Epithelial cell of esophagus (primary cell): Measurements from ENCODE around the gene ARHGAP22.

Experiments
- DNase-seq: peaks from one replicate; pipeline ENCODE4 v3.0.0; 2010; ENCODE audit warnings: low read depth
- H3K4me3 ChIP-seq: 2 replicates; pipeline ENCODE4 v1.5.1; 2011; ENCODE audit warnings: mild to moderate bottlenecking, low read length, control low read depth
- CTCF ChIP-seq: IDR thresholded peaks from 2 replicates; pipeline ENCODE4 v1.5.1; 2011; ENCODE audit warnings: low read depth, mild to moderate bottlenecking, low read length, control low read depth, inconsistent platforms; ENCODE audit not compliant: insufficient read depth; ENCODE audit errors: missing control alignments

Gene ARHGAP22

DNA sequence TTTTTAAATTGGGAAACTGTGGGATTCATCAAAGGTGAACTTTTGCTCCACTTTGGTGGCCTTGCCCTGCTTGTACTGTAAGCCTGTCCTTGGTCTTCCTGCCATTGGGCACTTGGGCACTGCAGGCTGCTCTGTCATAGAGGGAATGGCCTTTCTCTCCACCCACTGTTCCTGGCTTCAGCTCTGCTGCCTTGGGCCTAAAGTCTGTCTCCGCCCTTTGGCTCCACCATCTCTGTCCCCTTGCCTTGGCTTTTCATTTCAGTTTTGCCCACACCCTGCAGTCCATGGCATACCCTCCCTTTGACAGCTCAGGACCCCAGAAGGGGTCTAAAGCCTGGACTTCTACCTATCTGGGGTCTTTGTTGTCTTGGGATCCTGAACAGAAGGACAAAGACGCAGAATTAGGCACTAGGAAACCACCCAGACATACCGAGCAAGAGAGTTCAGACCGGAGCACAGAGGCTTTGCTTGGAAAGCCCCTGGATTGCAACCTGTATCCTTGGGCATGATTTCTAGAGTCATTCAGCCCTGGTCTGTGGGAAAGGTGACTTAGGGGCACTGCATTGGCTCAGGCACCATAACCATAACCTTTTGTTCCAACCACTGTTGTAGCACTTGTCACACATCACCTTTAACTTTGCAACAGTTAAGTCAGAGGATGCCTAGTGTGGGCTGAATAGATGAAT lies 5.2 kb upstream of the ARHGAP22 start:
- no peak for DNase-seq
- H3K4me3 ChIP-seq = no peak overlapping the region
- no peak for TF ChIP-seq CTCF

DNA sequence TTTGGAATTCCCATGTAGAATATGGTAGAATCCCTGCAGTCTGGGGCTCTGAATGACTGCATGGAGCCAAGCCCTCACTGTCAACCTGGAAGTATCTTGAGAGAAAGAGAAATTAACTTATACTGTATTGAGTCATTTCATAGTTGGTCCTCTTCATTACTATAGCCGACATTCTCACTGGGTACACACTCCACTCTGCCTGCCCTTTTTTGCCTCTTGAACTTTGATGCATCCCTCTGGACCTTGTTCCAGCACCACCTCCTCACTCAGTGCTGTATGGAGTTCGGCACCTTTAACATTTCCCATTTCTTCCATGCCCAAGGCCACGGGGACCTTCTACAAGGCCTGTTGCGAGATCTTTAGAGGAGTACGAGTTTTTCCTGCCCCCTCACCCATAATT lies 4.6 kb upstream of the ARHGAP22 start:
- no peak for TF ChIP-seq CTCF
- DNase-seq = no peak
- H3K4me3 ChIP-seq = no peak overlapping the region

- TF ChIP-seq CTCF = no peak
- no peak overlapping the region for H3K4me3 ChIP-seq
- DNase-seq = no peak
These were observed 4.1 kb upstream of the ARHGAP22 start for GRCh38 chr10:48608976-48609375.

DNA sequence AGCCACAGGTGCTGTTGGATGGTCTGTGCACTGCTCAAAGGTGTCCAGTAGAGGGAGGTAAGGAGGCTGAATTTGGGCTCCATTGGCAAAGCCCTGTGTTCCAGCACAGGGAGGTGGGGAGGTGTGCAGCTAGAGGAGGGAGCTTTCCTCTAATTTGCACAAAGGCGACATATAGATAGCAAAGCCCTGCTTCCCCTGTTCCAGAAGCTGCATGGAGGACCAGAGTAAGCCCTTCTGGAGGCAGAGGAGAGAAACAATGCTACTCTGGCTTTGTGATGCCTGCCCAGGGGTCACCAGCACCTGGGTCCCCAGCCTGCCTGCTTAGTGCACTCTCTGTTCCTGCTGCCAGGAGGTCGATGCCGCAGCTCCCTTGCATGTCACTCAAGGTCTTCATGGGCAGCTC lies 3.4 kb upstream of the ARHGAP22 start:
- DNase-seq = peak; percentile 68
- TF ChIP-seq CTCF = peak; percentile 83
- no peak overlapping the region for H3K4me3 ChIP-seq

DNA sequence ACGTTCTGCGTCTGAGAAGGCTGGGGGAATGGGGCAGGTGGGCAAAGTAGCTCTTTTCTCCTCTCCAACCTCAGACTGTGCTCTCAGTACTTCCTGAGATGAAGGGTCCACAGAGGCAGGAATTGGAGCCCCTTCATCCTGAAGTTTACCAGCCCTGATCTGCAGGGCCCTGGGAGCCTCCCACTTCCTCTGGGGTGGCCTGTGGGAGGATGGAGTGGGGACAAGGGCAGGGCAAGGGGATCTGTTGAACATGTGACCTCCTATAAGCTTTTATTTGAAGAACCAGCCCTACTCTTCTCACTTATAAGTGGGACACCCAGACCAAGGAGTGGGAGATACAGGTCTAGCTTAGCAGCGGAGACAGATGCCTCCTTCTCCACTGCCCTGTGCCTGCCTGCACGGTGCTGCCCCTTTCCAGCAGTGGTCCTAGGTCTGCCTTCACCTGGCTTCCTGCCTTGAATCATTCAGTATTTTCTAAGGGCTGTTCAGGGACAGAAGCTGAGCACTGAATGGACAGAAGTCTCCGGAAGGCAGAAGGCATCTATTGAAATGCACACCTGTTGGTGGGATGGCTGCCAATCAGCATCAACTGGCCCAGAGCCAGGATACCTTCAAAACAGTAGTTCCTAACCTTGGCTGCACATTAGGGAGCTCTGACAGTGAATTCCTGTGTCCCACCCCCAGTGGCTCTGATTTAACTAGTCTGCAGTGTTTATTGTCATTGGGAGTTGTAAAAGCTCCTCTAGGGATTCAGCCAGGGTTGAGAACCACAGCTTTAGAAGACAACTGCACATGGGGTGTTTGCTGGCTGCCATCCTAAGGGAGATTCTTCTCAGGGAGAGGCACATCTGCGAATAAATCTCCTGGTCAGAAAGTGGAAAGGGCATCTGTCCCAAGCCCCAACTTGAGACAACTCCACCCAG lies 2.7 kb upstream of the ARHGAP22 start:
- H3K4me3 ChIP-seq = no peak overlapping the region
- no peak for DNase-seq
- TF ChIP-seq CTCF = no peak

GRCh38 chr10:48606530-48607355 lies 1.9 kb upstream of the ARHGAP22 start:
- DNase-seq = peak; percentile 95
- TF ChIP-seq CTCF = no peak
- no peak overlapping the region for H3K4me3 ChIP-seq
